GM21447 (cell line): ENCODE data around the gene ATP2A3.

Experiments used
- ATAC-seq: cut with Tn5 transposase; IDR thresholded peaks from one replicate; pipeline ENCODE4 v1.9.1; 2021; ENCODE audit not compliant: unreplicated experiment

ATP2A3 gene

DNA sequence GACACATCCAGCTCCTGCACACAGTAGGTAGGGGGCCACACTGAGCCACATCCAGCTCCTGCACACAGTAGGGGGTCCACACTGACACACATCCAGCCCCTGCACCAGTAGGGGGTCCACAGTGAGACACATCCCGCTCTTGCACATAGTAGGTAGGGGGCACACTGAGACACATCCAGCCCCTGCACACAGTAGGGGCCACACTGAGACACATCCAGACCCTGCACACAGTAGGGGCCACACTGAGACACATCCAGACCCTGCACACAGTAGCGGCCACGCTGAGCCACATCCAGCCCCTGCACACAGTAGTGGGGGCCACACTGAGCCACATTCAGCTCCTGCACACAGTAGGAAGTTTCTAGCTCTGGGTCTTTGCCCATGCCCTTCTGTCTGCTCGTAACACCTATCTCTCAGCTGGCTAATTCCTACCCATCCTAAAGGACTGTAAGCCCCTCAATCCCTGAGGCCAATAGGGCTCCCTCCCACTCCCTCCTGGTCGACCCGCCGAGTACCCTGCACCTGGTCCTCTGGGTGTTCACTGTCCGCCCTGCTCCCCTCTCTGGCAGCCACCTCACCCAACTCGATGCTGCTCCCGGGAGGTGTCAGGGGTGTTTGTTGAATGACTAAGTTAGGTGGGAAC, 9.4 kb upstream of the ATP2A3 start:
- no peak for ATAC-seq

DNA sequence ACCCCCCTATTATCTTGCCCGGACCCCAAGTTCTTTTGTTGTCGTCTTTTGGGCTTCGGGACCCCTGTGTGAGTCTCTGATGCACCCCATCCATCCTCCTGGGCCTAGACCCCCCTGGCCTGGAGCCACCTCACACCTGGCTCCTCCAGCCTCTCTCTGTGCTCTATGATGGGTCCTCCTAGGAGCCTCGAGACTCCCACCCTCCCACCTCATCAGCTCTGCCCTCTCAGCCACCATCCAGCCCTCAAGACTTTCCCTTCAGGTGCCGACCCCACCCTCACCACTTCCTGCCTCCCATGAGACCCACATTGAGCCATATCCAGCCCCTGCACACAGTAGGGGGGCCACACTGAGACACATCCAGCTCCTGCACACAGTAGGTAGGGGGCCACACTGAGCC, 8.7 kb upstream of the ATP2A3 start:
- no peak for ATAC-seq

DNA sequence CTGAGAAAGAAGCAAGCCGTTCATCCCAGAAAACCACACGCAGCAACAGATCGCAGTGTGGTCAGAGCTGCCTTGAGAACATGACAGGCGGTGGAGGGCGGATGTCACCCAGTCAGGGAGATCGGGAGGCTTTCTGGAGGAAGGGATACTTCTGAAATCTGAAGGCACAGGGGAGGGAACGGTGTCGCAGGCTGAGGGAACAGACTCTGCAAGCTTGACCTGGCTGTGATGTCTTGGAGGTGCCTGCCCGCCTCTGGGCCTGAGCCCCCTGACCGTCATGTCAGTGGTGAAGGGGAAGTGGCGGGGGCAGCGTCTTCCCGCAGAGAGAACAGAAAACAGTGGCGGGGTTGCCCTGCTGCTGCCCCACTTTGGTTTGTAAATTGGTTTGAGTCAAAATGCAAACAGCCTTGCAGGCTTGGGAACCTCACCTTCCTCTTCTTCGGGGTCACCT, 8.1 kb upstream of the ATP2A3 start:
- ATAC-seq, result no peak

DNA sequence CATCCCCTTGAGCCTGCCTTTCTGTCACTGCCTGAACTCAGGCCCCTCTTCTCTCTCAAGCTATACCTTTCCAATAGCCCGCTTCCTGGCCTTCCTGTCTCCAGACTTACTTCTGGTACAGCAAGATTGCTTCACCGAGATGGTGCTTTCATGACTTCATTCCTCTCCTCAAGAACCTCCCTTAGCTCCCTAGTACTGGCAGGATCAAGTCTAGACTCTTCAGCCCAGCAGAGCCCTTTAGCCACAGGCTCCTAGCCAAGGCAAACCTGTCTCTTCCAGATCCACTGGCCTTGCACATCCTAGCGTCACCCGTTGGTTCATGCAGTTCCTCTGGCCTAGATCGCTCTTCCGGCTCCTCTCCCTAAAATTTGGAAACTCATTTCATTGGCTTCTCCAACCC, 6.4 kb upstream of the ATP2A3 start:
- no peak for ATAC-seq

DNA sequence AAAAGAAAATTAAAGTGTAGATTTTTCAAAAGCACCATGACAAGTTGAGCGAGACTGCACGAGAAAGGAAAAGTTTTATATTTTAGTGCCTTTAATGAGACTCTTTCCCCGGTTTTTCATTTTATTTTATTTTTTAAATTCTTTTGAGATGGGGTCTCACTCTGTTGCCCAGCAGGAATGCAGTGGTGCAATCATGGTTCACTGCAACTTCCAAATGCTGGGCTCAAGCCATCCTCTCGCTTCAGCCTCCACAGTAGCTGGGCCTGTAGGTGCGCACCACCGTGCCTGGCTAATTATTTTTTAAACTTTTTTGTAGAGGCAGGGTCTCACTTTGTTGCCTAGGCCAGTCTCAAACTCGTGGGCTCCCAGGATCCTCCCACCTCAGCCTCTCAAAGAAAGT, 5.7 kb upstream of the ATP2A3 start:
- no peak for ATAC-seq

DNA sequence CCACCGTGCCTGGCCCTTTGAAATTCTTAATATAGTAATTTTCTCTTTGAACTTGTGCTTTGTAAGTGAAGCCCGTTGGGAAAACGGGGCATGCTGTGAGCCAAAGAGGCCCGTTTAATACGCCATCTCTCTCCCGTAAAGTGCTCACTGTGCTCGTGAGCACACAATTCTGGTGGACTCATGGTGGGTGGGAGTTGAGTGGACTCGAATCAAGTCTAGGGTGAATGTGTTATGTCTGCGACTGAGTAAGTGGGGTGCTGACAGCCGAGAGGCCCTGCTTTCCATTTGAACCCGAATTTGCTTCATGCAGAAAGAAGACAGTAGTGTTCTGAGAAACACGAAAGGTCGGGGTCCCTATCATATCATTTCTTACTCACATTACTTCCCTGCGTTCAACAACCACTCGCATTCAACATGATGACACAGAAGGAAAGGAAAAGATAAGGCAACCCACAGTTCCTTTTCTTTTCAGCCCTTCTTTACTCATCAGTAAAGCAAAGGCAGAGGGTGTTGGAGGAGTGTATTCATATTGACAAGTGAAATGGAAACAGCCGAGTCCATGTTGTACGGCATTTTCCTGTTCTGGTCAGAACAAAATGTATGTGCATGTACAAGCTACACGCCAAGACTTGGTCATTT, 4.8 kb upstream of the ATP2A3 start:
- no peak for ATAC-seq

DNA sequence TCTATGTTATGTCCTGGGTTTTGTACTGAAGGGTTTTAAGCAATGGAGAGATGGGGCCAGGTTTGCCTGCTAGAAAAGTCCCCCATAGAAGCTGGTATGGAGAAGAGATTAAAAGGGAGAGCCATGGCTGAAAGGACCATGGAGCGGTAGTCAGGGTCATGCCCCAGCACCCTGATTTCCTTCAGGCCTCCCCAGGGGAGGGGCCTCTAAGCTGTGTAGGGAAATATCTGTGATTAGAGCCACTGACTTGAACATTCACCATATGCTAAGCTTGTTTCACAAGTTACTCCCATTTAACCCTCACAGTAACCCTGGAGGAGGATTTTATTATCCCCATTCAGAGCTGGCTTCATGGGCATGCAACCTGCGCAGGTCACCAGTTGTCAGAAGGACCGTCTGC, 3.8 kb upstream of the ATP2A3 start:
- ATAC-seq, result no peak

DNA sequence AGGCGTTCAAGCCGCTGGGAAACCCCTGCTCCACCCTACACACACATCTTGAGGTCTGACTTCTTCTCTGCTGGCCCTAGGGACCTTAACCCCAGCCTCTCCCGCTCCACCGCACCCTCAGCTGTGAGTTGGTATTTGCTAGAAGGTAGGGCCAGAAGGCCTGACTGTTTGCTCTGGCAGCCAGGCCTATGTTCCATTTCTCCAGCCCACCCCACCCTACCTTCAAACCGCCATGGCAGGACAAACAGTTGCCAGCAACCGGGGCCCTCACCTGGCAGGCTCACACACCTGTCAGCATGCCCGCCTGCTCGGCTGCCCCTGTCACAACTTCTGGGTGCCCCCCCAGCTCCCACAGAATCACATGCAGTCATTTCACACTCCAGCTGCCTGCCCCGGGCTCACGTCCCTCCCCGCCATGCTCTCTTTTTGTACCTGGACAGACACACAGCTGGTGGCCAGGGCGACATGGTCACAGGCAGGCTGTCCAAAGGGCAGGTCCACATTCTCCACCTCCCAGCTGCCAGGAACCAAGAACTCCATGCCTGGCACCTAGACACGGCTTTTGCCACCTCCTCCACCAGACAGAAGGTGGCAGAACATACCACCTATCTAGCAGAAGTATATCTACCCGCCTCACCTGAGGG, 2.6 kb upstream of the ATP2A3 start:
- ATAC-seq, result no peak

DNA sequence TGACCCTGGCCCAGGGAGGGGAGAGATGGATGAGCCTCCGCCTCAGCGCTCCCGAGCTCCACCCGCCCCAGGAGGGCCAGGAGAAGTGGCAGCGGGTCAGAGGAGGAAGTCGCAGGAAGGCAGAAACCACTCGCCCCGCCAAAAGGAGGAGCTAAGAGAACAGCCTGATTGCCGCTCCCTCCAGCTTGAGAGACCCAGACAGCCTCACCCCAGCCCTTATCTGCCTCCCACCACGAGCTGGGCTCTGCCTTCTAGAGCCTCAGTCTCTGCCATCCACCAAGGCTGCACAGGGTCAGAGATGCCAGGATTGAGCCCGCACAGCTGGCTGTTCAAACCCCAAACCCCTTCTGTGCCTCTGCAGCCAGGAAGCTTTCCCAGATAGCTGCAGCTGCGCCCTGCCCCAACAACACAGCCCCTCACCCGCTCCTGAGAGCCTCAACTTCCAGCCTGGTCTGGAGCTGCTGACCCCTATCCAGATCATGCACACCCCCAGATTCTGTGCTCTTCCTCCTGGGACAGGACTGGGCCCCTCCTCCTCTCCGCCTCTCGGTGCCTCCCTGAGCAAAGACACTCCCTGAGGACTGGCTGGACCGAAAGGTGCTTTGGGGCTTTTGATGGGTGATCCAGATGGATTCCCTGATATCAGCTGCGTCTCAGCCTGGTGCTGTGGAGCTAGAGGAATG, 1.0 kb upstream of the ATP2A3 start:
- ATAC-seq, result peak; percentile 49

DNA sequence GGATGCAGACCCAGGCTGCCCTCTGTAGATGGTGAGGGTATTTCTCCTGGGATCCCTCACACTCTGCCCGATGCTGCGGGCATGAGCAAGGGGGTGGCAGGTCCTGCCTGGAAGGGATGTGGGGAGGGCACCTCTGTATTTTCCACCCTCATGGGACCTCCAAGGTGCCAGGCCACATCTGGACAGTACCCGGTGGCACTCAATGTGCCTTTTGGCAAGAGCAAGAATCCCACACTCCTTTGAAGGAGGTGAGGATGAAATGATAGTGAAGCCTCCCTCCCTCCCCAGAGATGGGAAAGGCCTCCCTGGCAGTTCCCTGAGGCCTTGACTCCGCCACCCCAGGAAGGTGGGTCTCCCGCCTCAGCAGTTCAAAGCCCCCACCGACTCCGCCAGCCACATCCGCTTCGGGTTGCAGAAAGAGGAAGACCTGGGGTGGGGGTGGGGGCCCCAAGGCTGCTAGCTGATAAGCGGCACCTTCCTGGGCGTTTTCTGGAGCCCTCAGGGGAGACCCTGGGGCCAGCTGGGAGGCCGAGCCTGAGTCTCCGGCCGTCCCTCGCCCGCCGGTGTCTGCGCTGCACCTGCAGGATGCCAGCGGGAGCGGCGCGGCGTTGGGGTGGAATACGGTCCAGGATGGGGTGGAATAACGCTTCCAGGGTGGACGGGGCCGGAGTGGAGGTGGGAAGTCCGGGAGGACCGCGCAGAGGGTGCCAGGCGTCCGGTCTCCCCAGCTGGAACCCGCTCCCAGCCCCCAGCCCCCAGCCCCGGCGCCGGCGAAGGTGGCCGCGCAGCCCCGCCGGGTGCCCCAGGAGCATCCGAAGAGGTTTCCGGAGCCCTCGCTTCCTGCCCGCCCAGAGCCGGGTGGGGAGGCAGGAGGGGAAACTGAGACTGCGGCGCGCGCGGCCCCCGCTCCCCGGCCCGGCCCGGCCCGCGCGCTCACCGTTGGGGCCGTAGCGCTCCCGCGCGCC, 718 bp downstream of the ATP2A3 start:
- ATAC-seq, result peak; percentile 10

DNA sequence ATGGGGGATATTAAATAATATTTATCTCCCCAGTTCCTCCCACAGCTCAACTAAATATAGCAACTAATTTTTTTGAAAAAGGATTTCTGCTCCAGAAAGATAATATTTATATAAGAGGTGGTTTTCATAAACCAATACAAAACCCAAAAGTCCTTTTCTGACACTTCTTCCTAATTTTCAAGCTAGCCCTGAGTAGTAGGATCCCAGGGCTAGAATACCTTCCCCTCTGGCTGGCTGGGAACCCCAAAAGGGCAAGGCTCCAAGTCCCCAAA, 1.3 kb downstream of the ATP2A3 start:
- no peak for ATAC-seq

DNA sequence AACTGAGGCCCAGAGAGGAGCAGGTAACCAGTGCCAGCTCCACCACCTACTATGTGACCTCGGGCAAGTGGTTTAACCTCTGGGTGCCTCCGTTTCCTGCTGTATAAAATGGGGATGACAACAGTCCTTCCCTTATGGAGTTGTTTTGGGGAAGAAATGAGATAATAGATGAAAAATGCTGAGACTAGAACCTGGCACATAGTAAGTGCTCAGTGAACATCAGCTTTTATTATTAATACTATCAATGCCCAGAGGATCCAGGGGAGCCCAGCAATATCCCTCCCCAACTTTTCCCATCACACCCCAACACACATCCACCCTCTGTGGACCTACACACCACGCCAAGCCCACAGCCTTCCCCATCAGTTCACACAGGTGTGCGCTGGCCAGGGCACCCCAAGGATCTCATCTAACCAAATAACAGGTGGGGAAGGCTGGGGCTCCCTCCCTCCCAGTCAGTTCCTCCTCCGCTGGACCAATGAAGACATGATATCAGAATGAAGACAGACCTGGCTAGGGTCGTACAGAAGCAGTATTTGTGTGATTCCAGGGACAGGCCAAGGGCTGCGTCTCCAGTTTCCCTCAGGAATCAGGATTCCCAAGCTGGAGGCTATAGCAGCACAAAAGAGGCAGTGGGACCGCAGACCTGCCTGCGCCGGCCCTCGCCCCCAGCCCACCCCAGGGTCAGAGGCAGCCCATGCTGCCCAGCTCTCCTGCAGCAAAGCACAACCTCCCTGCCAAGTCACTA, 1.8 kb downstream of the ATP2A3 start:
- no peak for ATAC-seq

DNA sequence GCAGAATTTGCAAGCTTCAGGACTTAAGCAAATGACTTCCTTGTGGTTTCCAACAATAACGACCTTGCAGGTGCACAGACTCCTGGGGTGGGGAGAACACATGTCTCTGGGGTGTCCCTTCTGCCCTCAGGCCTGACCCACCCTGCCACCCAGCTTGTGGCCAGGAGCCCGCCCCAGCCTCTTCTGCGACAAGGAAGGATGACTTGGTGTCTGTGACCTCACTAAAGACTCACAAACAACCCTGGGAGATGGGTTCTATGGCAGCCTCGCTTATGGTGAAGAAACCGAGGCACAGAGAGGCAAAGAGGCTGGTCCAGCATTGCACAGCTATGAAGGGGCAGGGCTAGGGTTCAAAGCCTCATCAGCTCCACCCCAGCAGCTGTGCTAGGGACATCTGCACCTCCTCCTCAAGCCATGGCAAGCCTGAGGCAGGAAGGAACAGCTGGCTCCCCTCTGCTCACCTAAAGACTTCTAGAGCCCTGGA, 2.6 kb downstream of the ATP2A3 start:
- peak; percentile 30 for ATAC-seq

DNA sequence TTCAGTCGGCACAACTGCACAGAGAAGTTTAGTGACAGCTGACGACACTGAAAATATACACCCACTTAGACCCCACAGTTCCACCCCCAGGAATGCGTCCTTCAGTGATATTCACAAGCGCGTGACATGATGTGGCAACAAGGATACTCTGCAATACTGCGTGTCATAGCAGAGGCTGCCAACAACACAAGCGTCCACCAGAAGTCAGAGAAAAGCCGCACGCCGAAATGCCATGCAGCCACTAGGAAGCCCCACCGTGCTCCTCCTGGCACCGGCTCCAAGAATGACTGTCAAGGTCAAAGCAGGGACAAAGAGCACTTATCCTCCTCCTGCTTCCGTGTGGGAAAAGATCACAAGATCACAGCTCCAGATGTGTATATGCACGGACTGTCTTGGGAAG, 3.5 kb downstream of the ATP2A3 start:
- no peak for ATAC-seq

DNA sequence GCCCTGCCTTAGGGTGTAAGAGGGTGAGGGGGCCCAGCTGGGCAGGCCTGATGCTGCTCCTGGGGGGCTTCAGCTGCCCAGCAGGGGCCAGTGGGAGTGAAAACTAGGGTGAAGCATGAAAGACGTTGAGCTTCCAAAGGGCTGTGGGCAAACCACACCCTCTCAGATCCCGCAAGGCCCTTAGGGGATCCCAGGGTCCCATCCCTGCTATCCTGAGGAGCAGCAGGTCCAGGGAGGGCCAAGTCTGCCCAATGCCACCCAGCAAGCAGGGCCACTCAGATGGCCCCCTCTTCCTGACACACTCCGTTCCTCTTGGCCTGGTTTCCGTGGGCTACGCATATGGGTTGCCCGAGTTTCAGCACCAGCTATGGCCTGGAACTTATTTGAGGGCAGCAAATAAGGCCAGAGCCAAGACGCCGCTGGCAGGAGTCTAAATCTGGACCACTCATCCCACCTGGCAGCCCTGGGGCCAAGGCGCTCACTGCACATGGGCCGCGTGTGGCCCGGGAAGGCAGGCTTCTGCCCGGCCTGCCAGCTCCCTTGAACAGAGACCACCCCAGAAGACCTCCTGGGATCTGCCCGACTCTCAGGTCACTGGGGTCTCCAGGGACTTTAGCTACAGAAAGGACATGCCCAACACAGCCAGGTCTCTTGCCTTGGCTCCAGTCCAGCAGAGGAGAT, 4.2 kb downstream of the ATP2A3 start:
- no peak for ATAC-seq

DNA sequence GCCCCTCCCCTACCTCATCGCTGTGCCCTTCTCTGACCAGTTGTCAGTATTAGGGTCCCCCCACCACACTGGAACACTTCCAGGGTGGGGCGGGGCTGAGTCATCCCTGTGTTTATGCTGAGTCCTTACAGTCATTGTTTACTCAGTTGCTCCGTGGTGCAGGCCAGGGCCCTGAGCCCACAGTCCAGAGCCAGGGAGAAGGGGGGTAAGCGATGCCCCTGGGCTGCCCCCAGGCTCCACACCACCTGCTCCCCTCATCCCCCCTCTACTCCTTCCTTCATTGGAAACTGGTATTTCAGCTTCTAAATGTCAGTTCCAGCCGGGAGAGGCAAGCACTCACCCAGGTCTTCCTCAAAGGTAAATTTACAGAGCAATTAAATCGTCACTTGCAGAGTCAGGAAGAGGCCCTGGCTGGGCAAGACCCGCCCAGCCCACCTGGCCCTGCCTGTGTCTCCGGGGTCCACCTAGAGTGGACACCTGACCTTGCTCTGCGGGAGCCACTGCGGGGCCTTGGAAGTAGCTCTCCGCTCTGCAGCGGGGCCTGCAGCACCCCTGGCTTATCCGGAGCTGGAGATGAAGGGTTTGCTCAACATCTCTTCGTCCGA, 4.8 kb downstream of the ATP2A3 start:
- no peak for ATAC-seq

DNA sequence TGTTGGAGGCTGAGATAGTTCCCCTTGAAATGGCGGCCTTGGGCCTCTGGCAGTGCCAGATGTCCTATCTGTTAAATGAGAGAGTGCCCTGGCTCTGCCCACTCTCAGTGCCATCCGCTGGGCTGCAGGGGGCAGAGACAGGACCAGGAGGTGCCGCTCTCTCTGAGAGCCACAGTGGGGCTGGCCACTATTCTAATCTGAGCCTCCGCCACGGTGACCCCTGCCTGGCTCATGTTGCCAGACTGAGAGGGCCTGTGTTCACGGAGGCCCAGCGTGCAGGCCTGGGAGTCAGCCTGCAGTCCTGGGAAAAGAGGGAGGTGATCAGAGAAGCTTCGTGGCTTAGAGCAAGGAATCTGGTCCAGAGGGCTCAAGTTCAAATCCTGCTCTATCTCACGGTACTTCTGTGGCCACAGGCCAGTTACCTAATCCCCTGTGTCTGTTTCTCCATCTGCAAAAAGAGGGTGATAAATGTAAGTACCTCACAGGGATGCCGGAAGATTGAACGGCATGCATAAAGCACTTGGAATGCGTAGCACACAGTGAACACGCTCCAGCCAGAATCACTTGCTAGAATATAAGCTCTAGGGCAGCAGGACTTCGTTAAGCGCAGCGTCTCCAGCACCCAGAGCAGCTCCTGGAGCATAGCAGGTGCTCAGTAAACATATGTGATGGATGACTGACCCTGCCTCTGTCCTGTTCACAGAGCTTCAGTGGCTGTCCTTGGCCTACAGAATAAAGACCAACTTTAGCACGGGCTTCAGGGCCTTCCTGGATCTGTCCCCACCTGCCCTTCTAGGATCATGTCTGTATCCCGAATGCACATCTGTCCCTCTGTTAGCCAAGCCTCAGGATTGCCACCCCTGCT, 6.3 kb downstream of the ATP2A3 start:
- ATAC-seq, result no peak

DNA sequence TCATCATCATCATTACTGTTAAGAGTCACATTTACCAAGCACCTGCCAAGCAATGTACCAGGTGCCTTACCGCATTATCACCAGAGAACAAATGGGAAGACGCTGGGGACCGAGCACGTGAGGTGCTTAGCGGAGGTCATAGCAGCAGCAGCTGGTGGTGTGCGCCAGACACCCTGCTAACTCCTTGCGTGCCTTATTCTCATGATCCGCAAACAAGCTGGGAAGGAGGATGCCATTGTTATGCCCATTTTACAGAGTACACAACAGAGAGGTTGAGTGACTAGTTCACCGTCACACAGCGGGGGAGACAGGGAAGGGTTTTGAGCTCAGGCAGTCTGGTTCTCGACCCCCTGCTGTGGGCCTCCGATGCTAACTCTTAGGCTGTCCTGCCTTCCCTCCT, 7.3 kb downstream of the ATP2A3 start:
- no peak for ATAC-seq
